Stimulated activated CD4-positive, alpha-beta T cell treated with anti-CD3 and anti-CD28 coated beads, Interleukin-4, amount 100 ng/mL, for 1 hour (primary cell): ENCODE data around the gene TTC23.
"Not testable (repeated sequence)": the region's sequence is repeated elsewhere in the genome, so short reads cannot be mapped to it uniquely, and the experiment has no call there.

ENCODE experiments used
- DNase-seq: peaks from one replicate; pipeline ENCODE4 v3.0.0-alpha.2; 2020

The TTC23 gene

DNA sequence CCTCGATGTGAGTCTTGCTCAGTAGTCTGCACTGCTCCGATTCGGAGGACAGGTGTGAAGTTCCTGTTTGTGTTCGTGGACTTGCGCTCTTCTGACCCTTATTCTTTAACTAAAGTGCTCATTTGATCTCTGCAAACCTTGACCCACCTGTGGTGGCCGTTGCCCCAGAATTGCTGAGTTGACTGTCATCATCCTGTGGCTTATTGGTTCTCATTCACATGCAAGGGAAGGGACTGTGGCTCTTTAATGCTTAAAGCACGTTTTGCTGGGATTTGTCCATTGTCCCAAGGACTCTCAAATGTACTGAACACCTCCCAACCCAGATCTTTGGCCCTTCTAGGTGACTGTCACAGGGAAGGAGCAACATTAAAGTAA is 131.1 kb downstream of the TTC23 start:
- no peak for DNase-seq

DNA sequence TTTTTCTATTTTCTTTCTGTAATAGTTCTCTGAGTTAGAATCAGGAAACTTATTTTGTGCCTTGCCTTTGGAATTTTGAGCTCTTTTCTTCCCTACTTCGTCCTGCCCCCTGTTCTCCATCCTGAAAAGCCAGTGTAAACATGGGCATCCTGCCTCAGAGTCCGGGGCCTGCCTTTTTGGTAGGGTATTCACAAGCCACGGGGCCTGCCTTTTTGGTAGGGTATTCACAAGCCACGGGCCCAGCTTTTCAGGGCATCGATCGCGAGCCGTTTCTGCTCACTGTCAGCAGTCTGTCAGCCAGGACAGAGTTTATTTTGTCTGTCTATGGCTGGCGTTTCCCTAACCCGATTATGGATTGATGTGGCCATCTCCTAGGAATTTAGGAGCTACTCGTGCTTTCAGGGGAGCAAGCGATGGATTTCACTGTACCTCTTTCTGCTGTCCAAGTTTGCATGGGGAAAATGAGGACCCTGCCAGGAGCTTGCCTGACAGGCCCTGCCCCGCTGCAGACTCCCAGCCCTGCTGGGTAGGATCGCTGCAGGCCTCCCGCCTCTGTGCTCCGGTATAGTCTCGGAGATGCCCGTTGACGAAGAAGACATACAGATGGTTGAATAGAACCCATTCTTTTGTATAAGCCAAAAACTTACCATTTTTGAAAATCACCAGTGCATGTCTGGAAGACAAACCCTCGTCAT is 131.7 kb downstream of the TTC23 start:
- no peak for DNase-seq

DNA sequence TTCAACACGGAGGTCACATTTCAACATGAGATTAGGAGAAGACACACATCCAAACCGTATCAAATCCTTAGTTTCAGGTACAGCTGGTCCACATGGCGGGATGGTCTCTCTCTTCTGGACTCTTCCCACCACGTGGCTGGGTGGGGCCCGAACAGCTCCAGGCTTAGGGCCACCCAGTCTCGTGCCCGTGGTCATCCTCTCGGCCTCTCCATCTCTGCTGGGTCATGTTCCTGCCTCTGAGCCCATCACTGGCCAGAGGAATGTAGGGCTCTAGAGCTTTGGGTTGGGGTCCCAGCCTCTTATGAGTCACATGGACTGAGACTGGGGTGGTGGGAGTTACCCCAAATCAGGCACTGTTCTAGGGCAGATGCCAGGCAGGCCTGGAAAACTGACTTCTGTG is 132.3 kb downstream of the TTC23 start:
- no peak for DNase-seq

DNA sequence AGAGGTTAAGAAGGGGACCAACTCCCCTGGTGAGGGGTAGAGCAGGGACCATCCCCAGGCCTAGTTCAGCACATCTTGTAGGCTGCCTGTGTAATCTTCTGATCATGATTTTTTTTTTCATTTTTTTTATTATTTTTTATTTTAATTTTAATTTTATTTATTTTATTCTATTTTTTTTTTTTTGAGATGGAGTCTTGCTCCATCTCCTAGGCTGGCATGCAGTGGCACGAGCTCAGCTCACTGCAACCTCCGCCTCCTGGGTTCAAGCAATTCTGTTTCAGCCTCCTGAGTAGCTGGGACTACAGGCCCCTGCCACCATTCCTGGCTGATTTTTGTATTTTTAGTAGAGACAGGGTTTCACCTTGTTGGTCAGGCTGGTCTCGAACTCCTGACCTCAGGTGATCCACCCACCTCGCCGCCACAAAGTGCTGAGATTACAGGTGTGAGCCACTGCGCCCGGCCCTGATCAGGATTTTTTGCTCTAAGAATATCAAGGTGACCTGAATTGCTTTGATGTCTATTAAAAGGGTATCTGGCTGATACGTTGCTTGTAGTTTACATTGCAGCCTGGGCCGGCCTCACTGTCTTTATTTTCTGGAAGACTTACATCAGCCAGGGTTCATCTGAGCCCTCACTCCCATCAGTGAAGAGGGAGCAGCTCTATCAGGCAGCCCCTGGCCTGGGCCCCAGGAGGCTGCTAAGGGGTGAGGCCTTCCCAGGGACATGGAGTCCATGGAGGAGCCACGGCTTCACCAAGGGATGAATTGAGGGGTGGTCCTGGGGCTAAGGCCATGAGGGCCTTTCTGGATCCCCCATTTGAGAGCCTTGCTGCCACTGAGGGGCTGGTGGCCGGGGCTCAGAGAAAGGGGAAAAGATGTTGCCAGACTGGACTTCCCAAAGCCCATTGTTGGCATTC is 133.8 kb downstream of the TTC23 start:
- DNase-seq = no peak

DNA sequence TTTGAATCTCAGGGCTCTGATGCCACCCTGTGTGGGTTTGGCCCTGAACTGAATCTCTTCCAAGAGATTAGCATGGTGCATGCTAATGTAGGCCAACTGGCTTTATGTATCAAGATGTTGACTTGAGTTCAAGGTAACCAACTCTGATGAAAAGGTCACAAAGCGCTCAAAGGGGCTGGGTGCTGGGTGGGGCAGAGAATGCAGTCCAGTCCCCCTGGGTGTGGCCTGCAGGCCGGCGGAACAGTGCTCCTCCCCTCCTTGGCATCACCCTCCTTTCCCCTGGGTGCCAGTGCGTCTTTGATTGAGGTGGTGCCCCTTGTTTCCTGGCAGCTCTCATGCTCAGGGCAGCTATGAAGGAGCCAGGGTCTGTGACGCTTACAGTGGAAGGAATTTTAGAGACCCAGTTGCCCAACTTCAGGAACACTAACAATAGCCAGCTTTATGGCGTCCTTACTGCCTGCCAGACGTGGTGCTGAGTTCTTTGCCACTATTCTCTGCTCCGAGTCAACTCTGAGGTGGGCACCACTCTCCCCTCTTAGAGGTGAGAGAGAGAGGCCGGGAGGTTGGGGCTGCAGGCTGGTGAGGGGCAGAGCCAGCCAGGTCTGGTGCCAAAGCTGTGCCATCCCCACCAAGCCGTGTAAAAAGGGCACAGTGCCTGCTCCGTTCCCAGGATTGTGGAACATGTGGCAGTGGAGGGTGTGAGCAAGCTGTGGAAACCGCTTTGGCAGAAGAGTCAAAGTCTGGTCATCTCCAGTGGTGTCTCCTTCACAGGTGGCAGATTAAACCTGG is 134.7 kb downstream of the TTC23 start:
- DNase-seq = no peak

DNA sequence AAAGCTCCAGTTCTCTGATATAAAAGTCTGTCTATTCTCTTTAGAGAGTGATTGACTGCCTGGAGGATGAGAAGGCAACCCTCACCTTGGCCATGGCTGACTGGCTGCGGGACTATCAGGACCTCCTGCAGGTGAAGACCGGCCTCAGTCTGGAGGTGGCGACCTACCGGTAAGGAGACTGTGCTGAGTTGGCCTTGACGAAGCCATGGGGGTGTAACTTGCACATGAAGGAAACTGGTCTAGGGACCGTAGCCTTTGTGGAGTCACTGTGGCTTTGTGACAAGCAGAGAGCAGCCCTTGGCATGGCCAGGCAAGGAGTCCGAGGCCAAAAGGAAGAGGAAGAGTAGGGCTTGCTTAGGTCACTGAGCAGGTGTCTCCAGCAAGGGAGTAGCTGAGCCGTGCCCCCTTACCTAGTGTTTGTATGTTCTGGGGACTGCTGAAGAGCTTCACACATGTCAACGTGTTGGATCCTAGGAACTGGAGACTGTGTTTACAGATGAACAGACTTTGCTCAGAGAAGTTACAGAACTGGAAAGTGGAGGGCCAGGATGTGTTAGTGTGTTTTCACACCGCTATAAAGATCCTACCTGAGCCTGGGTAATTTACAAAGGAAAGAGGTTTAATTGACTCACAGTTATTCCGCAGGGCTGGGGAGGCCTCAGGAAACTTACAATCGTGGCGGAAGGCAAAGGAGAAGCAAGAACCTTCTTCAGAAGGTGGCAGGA is 135.7 kb downstream of the TTC23 start:
- DNase-seq = no peak

DNA sequence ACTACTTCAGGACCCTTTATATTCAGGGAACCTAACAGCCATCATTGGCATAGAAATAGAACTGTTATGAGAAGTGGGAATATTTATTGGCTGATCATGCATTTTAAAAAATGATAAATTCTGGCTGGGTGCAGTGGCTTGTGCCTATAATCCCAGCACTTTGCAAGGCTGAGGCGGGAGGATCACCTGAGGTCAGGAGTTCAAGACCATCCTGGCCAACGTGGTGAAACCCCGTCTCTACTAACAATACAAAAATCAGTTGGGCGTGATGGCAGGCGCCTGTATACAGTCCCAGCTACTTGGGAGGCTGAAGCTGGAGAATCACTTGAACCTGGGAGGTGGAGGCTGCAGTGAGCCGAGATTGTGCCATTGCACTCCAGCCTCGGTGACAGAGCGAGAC is 137.7 kb downstream of the TTC23 start:
- DNase-seq = not testable (repeated sequence)

DNA sequence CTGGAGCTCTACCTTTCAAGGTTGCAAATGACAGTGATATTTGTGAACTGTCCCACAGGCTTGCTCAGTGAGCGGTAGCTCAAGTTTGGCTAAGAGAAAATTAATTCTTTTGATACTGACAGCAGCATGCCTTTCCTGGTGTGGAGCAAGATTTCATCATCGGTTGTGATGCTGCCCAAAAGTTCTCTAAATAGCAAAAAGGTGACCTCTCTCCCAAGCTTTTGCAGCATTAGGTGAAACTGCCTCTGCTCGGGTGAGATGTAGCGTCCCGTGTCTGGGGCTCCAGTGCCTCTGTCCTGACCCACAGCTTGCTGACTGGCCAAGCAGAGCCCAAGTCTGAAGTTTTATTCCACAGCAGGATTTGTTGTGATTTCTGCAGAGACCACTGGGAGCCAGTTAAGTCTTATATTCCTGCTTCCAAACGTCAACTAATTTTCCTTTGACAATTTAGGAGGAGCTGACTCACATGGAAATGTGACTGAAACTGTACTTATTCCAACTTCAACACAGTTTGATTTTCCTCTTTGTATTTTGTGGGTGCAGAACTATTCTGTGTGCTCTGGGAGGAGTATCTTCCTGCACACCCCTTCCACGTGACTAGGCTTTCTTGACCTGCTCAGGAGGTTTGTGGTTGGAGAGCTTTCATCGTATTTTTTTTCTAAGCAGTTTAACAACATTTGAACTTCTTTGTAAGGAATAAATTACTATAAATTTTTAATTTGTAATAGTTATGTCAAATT is 138.6 kb downstream of the TTC23 start:
- no peak for DNase-seq

DNA sequence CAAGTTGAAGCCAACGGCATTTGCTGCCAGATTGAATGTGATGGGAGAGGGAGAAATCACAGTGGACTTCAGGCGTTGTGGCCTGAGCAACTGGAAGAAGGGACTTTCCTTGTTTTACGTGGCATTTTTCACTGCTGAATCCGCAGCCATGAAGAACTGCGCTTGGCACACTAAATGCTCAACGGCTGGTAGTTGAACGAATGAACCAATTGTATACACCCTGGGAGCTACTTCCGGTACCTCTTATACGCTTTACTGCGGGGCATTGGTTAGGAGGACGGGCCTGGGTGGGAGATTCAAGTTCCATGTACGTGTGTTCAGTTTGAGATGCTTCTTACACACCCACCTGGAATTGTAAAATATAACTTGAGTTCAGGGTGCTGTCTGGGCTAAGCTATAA is 139.3 kb downstream of the TTC23 start:
- DNase-seq = no peak

DNA sequence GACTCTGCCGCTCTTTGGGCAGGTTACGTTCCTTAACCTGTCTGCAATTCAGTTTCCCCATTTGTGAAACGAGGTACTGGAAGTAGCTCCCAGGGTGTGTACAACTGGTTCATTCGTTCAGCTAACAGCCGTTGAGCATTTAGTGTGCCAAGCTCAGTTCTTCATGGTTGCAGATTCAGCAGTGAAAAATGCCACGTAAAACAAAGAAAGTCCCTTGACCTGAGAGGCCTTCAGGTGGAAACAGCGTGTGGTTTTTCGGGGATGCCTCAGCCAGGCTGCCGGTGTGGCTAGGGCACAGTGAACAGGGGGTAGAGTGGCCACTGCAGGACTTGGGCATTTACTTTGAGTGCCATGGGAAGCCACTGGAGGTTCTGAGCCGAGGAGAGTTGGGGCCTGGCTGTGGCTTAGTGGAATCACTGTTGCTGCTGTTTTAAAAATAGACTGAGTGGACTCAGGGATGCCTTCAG is 139.8 kb downstream of the TTC23 start:
- no peak for DNase-seq

DNA sequence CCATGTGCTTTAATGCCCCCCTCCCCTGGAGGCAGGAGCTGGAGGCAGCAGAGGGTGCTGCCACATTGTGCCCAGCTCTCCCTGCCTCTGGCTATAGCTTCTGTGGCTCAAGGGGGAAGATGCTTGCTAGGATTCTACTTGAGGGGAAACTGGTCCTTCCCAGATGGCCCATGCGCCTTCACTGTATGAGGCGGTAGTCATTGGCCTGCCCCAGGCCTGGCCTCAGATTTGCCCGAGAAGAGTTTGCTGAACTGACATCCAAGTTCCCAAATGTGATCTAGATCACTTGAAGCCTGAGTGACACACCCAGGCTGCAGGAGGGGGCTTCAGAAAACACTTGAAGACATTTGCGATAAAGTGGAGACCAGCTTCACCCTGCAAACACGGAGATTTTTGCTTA is 140.4 kb downstream of the TTC23 start:
- DNase-seq = no peak

DNA sequence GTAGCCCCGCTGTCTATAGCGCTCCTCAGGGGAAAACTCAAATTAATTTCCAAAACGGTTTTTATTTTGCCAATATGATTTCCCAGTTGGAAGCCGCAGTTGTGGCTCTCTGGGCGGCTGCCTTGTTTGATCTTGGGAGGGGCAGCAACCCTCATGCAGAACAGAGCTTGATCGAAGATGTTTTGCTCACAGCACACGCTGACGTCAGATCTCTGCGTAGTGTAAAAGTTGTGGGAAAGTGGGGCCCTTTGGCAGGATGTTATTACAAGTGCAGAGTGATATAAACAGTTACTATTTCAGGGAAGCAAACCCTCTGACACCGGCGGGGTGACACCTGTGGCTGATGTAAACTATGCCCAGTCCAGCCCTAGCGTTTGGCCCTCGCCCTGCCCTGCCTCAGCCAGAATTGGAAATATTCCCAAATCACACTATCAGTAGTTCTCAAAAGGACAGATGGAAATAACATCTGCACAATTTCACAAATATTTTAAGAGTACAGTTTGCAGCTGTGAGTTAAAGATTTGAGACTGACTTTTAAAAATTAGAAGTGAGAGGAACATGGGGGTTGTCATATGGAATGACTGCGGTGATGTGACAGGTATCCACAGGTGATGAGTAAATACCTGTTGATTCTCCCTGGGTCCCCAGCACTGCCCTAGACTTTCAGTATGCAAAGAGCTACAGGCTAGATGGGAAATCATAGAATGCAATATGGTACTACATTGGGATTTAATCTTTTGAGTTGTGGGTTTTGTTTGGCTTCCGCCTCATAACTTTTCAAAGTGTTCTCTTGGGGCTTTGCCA is 142.8 kb downstream of the TTC23 start:
- DNase-seq = no peak

DNA sequence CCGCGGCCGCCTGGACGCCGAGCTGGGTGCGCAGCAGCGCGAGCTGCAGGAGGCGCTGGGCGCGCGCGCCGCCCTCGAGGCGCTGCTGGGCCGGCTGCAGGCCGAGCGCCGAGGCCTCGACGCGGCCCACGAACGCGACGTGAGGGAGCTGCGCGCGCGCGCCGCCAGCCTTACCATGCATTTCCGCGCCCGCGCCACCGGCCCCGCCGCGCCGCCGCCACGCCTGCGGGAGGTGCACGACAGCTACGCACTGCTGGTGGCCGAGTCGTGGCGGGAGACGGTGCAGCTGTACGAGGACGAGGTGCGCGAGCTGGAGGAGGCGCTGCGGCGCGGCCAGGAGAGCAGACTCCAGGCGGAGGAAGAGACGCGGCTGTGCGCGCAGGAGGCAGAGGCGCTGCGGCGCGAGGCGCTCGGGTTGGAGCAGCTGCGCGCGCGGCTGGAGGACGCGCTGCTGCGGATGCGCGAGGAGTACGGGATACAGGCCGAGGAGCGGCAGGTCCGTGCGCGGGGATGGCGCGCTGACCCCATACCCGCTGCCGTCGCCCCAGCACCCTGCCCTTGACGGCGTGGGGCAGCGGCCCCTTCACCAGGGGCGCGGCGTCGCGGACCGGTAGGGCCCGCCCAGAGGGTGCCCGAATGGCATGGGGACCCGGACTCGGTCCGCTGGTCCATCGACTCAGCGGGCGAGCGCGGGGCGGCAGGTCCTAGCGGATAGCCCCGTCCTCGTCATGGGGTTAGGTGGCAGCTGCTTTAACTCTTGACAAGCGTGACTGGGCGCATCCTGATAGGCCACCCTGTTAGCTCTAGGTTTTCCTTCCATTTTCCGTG is 143.7 kb downstream of the TTC23 start:
- DNase-seq = peak; percentile 32

DNA sequence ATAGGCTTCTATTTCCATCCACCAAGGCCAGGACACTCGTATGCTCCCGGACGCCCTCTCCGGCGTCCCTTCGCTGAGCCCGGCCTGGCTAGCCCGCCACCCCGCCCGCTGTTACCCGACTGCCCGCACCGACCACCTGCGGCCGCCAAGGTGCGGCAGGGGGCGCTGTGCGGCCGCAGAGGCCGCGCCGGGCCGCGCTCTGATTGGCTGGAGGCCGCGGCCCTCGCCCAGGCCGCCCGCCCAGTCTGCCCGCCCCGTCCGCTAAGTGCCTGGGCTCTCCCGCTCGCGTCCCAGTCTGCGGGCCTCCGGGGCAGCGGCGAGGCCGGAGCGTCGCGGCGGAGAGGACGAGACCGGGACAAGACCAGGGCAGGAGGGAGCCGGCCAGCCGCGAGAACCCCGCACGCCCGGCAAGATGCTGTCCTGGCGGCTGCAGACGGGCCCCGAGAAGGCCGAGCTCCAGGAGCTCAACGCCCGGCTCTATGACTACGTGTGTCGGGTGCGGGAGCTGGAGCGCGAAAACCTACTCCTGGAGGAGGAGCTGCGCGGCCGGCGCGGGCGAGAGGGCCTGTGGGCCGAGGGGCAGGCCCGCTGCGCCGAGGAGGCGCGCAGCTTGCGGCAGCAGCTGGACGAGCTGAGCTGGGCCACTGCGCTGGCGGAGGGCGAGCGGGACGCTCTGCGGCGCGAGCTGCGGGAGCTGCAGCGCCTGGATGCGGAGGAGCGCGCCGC is 144.4 kb downstream of the TTC23 start, which contains the start of gene SYNM:
Gene SYNM, plus strand, starts transcription at position 293 of the 726 bp plus-strand sequence. Its CDS starts 120 bp downstream, at position 413.
- peak; percentile 23 for DNase-seq

DNA sequence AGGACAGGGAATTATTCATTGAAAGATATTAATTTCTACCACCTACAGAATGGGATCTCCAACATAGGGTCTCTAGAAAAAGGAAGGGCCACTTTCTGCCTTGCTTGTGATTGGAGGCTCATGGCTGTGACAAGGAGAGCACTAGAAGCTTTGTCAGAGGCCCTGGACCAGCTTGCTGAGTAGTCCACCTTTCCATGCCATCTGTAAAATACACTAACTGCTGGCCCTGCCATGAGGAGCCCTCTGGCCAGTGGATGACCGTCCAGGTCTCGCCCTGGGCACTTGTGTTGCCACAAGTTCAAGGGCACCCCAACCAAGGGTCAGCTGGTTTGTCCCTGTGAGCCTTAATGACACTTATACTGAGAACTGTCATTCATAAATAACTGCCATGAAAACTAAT is 146.1 kb downstream of the TTC23 start:
- no peak for DNase-seq

DNA sequence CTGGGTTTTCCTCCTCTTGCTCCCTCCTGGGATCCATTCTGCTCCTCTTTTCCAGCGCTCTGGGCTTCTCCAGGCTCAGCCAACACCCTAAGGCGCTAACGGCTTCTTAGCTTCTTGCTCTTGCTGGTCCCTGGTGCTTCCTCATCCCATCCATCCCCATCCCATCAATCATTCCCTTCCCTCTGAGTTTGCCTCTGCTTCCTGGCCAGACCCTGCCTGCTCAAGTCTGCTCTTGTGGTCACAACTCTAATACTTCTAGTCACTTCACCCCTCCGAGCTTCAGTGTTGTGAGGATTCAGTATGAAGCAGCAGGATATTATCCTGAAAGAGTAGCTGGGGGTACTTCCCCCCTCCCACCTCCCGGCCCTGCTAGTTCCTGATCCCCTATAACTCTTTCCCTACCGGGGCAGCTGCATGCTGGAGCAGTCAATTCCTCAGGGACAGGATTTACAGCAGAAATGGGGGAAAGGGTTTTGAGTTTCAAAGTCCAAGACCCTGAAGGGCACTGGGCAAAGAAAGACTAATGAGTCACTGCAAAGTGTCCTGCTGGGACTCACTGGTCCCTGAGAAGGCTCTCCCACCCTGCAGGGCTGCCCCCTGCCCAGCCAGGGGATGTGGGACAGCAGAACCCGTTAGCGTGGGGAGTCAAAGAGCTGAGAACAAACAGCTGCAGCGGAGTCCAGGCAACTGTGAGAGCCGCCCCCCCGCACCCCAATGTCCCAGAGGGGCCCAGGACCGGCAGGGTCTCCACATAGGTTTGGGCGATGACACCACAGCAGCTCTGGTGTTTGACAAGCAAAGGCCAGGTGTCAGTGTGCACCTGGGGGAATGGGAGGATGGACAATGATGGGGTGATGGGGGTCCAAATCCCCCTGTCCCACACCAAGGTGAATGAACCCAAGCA is 146.8 kb downstream of the TTC23 start:
- DNase-seq = no peak

DNA sequence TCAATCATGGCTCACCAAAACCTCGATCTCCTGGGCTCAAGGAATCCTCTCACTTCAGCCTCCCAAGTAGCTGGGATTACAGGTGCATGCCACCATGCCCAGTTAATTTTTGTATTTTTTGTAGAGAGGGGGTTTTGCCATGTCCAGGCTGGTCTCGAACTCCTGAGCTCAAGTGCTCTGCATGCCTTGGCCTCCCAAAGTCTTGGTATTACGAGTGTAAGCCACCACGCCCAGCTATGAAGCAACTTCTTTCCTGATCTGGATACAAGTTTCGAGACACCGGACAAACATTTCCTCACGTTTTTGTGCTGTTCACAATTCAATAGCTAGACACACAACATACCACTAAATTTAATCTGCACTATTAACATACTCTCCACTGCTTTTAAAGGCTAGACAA is 147.9 kb downstream of the TTC23 start:
- DNase-seq = no peak
